NCI-H146 treated with DMSO at 0.1 percent for 48 hours (cell line): ENCODE results near the gene PLEKHH1.
"Not testable (repeated sequence)": the region's sequence is repeated elsewhere in the genome, so short reads cannot be mapped to it uniquely, and the experiment has no call there.

ENCODE experiments used
- DNase-seq: peaks from one replicate; lab custom pipeline; 2025; ENCODE audit not compliant: unreplicated experiment; lab: John Stamatoyannopoulos, UW

PLEKHH1 gene

GRCh38 chr14:67579636-67580035 is 46.5 kb downstream of the PLEKHH1 start:
- DNase-seq: no peak

DNA sequence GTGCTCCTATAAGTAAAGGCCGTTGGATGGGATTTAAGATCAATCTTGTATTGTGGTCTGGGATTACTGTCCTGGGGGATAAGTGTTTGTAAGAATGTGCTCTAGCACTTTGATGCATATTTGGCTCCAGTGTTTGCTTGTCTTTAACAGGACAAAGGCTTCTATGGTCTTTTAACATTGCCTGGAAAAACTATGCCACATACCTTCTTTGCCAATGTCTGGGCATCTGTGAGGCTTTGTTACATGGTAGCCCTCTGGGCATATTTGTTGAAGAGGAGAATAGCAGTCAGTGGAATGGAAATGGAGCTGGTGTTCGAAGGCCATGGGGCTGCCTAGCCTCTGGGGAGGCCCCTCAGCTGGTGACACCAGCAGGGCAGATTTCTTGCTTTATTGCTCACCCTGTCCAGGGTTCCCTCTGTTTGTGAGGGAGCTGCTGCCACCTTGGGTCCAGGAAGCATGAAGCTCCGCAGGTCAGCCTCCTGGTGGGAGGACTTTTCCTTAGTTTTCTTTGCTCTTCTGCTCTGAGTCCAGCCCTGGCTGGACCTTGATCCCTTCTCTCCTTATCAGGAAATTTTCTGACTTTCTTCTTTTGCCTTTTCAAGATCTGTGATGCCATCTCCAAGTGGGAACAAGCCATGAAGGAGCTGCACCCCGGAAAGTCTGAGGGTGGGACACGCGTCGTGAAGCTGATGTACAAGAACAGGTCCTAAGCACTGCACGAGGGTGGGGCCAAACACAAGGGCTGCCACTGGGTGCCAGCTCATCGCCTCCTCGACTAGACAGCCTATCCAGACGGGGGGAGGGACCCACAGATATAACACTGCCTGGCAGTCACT is 47.5 kb downstream of the PLEKHH1 start:
- DNase-seq: no peak

DNA sequence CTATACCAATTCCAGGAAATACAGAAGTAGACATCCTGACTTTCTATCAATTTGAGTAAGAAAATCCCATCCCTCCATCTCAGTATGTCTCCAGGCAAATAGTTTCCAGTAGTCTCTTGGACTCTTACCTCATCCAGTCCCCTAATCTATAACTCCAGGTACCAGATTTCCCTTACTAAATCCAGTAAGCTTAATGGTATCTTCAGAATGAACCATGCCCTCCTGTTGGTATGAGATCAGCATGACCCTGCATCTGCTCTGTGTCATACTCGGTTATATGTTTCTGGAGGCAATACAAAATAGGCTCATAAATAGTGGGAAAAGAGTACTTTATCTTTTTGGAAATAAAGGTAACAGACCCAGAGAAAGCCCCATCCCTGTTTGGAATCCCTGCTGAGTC is 48.6 kb downstream of the PLEKHH1 start:
- no peak for DNase-seq

DNA sequence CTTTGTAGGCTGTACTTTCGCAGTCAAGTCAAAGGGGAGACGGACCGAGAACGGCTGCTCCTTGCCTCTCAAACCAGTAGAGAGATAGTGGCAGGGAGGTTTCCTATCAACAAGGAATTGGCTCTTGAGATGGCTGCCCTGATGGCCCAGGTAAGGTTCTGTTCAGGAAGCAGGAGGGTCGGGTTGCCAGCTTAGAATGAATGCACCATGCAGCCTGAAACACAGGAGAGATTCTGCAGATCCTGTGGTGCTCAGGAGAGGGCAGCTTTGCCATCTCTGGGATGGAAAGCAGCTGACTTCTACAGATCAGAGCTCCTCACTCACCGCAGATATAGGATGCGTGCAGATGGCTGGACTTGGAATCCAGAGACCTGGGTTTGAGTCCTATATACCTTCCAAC is 49.0 kb downstream of the PLEKHH1 start:
- DNase-seq: no peak

- DNase-seq: no peak
These were observed 50.9 kb downstream of the PLEKHH1 start for GRCh38 chr14:67583711-67584644.

DNA sequence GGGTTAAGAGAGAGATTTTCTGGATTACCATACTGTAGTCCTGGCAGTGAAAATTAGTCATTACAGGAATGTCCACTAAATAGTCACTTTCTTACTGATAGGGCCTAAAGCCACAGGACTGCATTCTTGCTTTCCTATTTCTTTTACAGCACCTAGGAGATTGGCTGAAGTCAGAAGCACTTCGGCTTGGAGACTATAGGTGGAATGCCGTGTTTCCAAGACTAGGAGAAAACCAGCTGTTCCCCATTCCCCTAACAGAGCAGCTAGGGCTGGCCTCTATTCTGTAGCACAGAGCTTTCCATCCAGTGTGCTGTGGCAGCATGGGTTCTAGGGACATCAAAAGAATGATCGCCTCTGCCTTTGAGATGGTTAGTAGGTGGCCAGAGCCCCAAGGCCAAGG is 51.9 kb downstream of the PLEKHH1 start:
- DNase-seq: no peak

- DNase-seq: no peak
These were observed 53.3 kb downstream of the PLEKHH1 start for GRCh38 chr14:67586369-67586768.

GRCh38 chr14:67589204-67589770 is 56.2 kb downstream of the PLEKHH1 start:
- DNase-seq: no peak

DNA sequence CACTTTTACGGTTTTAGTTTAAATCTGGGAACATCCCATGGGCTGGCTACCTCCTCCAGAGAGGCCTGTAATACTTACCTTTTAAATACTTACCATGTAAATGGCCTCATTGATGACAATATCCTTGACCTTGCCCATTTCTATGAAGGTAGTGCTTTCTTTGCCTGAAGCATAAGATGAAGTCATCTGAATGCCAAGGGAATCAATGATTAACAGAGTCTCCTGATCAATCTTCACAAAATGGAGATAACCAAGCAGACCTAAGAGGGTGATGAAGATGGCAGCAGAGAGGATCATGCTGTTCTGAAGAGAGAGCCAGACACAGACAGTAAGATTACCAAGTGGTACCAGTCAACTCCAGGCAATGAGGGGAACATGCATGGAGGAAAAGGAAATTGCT is 60.6 kb downstream of the PLEKHH1 start:
- DNase-seq: not testable (repeated sequence)

DNA sequence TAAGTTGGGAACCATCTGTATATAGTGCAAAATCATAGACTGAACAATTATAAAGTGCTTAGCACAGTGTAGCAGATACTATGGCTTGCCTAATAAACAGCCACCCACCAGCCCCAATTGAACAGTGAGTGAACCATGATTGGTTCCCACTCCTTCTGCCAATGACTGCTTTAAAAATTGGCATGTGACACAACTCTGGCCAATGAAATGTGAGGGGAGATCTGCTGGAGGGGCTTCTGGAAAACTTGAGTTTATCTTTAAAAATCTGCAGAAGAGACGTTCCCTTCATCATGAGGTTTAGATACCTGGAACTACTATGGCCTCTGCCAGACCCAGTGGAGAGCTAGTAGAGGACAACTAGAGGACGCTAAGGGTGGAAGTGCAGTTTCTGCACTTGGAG is 62.3 kb downstream of the PLEKHH1 start:
- no peak for DNase-seq

DNA sequence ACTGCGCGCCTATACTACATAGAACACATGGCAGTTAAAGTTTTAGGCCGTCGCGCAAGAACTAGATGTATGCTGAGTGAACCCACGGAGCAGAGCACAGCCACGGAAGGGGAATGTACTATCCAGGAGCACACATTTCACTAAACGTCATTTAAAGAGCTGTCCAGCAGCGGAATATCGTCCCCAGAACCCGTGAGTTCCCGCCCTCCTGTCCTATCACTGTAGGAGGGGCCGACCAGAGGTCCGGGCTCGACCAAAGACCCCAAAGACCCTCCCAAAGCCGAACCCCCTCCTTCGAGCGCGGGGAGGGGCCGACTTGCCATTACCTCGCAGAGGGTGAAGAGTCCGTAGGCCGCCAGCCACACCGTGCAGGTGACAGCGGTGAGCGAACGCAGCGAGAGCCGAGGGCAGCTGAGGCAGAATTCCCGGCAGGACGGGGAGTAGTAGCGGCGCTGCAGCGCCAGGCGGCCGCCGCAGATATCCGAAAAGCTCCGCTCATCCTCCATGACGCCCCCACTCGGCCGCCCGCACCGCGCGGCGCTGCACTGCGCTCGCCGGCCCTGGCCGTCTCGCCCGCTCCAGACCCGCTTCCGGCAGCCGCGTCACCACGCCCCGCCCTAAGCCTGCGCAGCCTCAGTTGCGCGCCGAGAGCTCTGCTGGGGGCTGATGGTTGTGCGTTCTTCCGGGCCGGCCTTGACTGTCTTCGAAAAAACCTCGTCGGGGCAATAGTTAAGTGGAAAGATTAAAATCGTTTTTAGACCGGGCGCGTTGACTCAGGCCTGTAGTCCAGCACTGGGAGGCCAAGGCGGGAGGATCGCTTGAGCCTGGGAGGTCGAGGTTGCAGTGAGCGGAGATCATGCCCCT is 66.8 kb downstream of the PLEKHH1 start, which contains the start of gene PIGH:
PIGH (minus strand) TSS at position 571 of the 864 bp plus-strand sequence; CDS start at position 506, 65 bp downstream.
- DNase-seq: peak; percentile 21

DNA sequence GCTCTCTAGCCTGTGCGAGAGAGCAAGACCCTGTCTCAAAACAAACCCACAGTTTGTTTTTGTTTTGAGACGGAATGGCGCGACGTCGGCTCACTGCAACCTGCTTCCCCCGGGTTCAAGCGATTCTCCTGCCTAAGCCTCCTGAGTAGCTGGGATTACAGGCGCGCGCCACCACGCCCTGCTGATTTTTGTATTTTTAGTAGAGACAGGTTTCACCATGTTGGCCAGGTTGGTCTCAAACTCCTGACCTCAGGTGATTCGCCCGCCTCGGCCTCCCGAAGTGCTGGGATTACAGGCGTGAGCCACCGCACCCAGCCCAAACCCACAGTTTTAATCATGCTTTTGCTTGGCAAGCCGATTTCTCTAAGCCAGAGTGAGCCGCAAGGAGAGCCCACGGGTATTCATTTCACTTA is 67.5 kb downstream of the PLEKHH1 start:
- DNase-seq: not testable (repeated sequence)

GRCh38 chr14:67602076-67602475 is 69.0 kb downstream of the PLEKHH1 start:
- DNase-seq: no peak

DNA sequence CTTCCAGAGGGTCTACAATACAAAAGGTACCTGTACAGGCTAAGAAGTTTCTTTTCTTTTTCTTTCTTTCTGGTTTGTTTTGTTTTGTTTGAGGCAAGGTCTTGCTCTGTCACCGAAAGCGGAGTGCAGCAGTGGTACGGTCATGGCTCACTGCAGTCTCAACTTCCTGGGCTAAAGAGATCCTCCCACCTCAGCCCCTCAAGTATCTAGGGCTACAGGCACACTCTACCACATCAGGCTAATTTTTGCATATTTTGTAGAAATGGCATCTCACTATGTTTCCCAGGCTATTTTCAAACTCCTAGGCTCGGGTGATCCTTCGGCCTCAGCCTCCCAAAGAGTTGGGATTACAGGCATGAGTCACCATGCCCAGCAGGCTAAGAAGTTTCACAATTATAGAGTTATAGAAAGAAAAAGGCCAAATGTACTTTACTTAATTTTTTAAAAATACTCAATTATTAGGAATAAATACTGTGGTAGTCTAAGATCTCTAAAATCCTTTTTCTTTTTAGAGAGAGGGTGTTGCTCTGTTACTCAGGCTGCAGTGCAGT is 70.0 kb downstream of the PLEKHH1 start:
- DNase-seq: no peak

DNA sequence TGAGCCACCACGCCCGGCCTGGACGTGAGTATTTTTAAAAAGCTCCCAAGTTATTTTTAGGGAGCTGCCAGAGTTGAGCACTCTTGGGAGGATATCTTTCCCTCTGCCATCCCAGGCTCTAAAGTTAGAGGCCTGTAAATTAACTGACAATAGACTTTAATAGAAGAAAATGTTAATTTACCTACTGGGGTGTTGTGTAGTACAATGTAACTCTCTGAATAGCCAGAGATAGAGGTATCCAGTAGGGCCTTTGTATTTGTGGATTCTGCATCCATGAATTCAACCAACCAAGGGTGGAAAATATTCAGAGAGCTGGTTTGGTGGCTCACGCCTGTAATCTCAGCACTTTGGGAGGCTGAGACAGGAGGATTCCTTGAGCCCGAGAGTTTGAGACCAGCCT is 74.6 kb downstream of the PLEKHH1 start:
- no peak for DNase-seq

DNA sequence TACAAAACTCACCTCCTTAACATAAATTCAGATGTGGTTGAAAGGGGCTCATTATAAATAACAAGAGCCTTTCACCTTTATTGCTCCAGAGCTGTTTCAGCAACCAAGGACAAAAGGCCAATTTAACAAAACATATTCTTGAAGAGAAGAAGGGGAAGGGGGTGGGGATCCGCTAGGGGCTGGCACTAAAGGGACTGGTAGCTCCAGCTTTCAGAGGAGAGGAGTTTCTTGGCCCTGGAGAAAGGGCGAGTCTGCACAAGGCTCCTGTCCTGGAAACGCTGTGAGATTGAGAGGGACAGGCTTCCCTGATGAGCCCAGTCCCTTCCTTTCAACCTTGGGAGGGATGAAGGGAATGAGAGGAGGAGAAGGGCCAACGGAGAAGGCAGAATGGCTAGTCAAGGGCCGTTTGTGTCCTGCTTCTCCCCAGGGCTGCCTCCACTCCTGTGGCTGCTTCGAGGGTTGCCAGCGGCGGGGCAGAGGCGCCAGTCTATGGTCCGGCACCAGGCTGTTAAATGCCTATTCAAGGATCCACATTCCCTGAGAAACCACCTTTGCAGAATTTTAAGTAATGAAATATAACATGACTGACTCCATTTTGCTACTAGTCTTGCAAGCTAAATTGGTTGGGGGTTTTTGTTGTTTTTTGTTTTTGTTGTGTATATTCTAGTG is 76.7 kb downstream of the PLEKHH1 start:
- DNase-seq: no peak

GRCh38 chr14:67610491-67610890 is 77.4 kb downstream of the PLEKHH1 start:
- no peak for DNase-seq

DNA sequence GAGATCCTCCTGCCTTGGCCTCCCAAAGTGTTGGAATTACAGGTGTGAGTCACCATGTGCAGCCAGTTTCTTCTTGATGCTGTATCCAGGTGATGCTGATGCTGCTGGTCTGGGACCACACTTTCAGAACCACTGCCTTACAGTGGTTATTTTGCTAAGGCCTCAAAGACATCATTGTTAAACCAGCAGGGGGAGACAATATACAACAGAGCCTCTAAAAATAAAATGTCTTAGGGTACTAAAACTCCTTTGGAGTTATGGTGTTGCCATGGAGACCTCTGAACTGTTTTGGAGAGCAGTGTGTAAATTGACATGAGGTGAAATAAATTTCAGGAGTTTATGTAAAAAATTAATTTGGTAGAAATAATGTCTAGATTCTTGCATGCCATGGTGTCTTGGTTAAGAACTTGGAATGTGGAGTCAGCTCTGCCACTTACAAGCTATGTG is 85.5 kb downstream of the PLEKHH1 start:
- peak; percentile 9 for DNase-seq

GRCh38 chr14:67619446-67620216 is 86.5 kb downstream of the PLEKHH1 start, which contains the start of gene ARG2:
Gene ARG2, plus strand, starts transcription at chr14:67619920. Its CDS starts 58 bp downstream, at chr14:67619978.
- peak; percentile 91 for DNase-seq
